HepG2 (cell line): ENCODE results near the gene CTAG1A. TPM values are rescaled to one million over a fixed set of nuclear protein-coding genes. Genes with fewer than 3 reads are reported as not detected.

Experiments
- AKAP8 ChIP-seq: sonication (generic); formaldehyde crosslinking; IDR thresholded peaks from 2 replicates; pipeline ENCODE4 v1.5.1; 2020; ENCODE audit warnings: mild to moderate bottlenecking, missing genetic modification reagents
- ERF ChIP-seq: IDR thresholded peaks from 2 replicates; pipeline ENCODE4 v1.6.1; 2018; ENCODE audit warnings: missing biosample characterization, missing genetic modification reagents
- ETV6 ChIP-seq: sonication (generic); formaldehyde crosslinking; conservative IDR thresholded peaks from 2 replicates; pipeline ENCODE4 v1.4.0; 2020; ENCODE audit warnings: missing genetic modification reagents
- FOXK2 ChIP-seq: fragments of 450-650 bp; IDR thresholded peaks from 2 replicates; pipeline ENCODE4 v1.6.1; 2016
- KLF16 ChIP-seq, 2 experiments: sonication (generic) in 1 of 2; formaldehyde crosslinking in 1 of 2; IDR thresholded peaks; 2 replicates each; pipeline versions ENCODE4 v1.6.1 to v1.8.0; 2016 to 2023; ENCODE audit warnings: missing genetic modification reagents in 2 of 2, missing compliant biosample characterization in 1 of 2
- KMT2B ChIP-seq: IDR thresholded peaks from 2 replicates; pipeline ENCODE4 v1.6.1; 2016; ENCODE audit warnings: missing genetic modification reagents, missing compliant biosample characterization
- MEIS2 ChIP-seq: sonication (generic); formaldehyde crosslinking; IDR thresholded peaks from 2 replicates; pipeline ENCODE4 v1.9.0; 2021; ENCODE audit warnings: mild to moderate bottlenecking, missing genetic modification reagents
- NFE2L1 ChIP-seq: sonication (generic); formaldehyde crosslinking; IDR thresholded peaks from 2 replicates; pipeline ENCODE4 v1.4.0; 2020; ENCODE audit warnings: missing genetic modification reagents, mild to moderate bottlenecking, borderline replicate concordance
- NR2F2 ChIP-seq: IDR thresholded peaks from 2 replicates; pipeline ENCODE4 v1.6.1; 2012; ENCODE audit warnings: low read depth, inconsistent platforms, borderline replicate concordance
- PHF8 ChIP-seq: sonication (generic); formaldehyde crosslinking; IDR thresholded peaks from 2 replicates; pipeline ENCODE4 v1.5.0; 2020; ENCODE audit warnings: missing genetic modification reagents
- PRPF4 ChIP-seq: fragments of 200-400 bp; formaldehyde crosslinking; IDR thresholded peaks from 2 replicates; pipeline ENCODE4 v1.6.1; 2016; ENCODE audit warnings: low read length, low read depth; ENCODE audit not compliant: poor library complexity, severe bottlenecking
- REPIN1 ChIP-seq: sonication (generic); formaldehyde crosslinking; IDR thresholded peaks from 2 replicates; pipeline ENCODE4 v1.8.0; 2022; ENCODE audit warnings: missing genetic modification reagents, low read depth, mild to moderate bottlenecking, borderline replicate concordance
- SRSF1 ChIP-seq: fragments of 200-400 bp; formaldehyde crosslinking; optimal IDR thresholded peaks from 2 replicates; pipeline ENCODE3; 2017; ENCODE audit warnings: mild to moderate bottlenecking, low read depth, low read length, moderate library complexity
- THRA ChIP-seq: sonication (generic); formaldehyde crosslinking; IDR thresholded peaks from 2 replicates; pipeline ENCODE4 v1.4.0; 2020; ENCODE audit warnings: missing genetic modification reagents, borderline replicate concordance
- ZNF329 ChIP-seq: sonication (generic); formaldehyde crosslinking; IDR thresholded peaks from 2 replicates; pipeline ENCODE4 v1.9.0; 2021; ENCODE audit warnings: low read depth, mild to moderate bottlenecking, missing genetic modification reagents
- ZNF646 ChIP-seq: sonication (generic); formaldehyde crosslinking; IDR thresholded peaks from 2 replicates; pipeline ENCODE4 v1.9.0; 2021; ENCODE audit warnings: mild to moderate bottlenecking, missing genetic modification reagents
- ZNF737 ChIP-seq: sonication (generic); formaldehyde crosslinking; IDR thresholded peaks from 2 replicates; pipeline ENCODE4 v1.5.0; 2020; ENCODE audit warnings: missing genetic modification reagents, mild to moderate bottlenecking, borderline replicate concordance
- ZNF773 ChIP-seq: sonication (generic); formaldehyde crosslinking; IDR thresholded peaks from 2 replicates; pipeline ENCODE4 v1.4.0; 2020; ENCODE audit warnings: missing genetic modification reagents, borderline replicate concordance
- ZSCAN9 ChIP-seq: IDR thresholded peaks from 2 replicates; pipeline ENCODE4 v1.6.1; 2016; ENCODE audit warnings: borderline replicate concordance
- polyA plus RNA-seq, 8 experiments: library from polyadenylated mRNA; depleted of rRNA in 3 of 8; stranded (reverse) in 7 of 8; unstranded in 1 of 8; fragments of >200 nt; fragmentation: Illumina TruSeq in 4 of 8; extraction: Trizol in 4 of 8; gene quantifications; 2 replicates each; pipeline versions ENCODE4 v1.2.1 to v1.2.3, GENCODE V29; 2011 to 2016; ENCODE audit warnings: low read depth in 4 of 8, missing spikeins in 1 of 8, mixed read lengths in 1 of 8; ENCODE audit not compliant: insufficient read depth in 1 of 8
- total RNA-seq, 5 experiments: library from RNA; depleted of rRNA; stranded (reverse); fragments of >200 nt; fragmentation: Illumina TruSeq; extraction: Trizol; gene quantifications; 2 replicates each; pipeline ENCODE4 v1.2.3, GENCODE V29; 2016; ENCODE audit warnings: low read depth in 1 of 5
- TF ChIP-seq, protein P1 (sequence below): sonication (generic); formaldehyde crosslinking; IDR thresholded peaks from 2 replicates; pipeline ENCODE4 v1.4.0; 2020; ENCODE audit warnings: missing genetic modification reagents

The CTAG1A gene
- total and polyA plus RNA-seq, 2 of the 13 experiments (the other 11 are each of a cell fraction or from before 2014, with no cell fraction given): not detected

- TF ChIP-seq ZNF646 (CRISPR knock-in tag) (no peak), ZNF773 (no peak), ZNF737 (CRISPR knock-in tag) (no peak), KLF16 (CRISPR knock-in tag; IDR thresholded peaks at IDR 0.05) (no peak), ERF (CRISPR knock-in tag) (no peak; the same call in 1 of the 2 replicates), REPIN1 (CRISPR knock-in tag) (no peak; the same call in 1 of the 2 replicates), PHF8 (no peak), NR2F2 (no peak), THRA (peak; percentile 62; the same call in 1 of the 2 replicates), NFE2L1 (no peak), SRSF1 (no peak), ZNF329 (CRISPR knock-in tag) (no peak), FOXK2 (no peak), KMT2B (CRISPR knock-in tag) (no peak), PRPF4 (no peak), ZSCAN9 (CRISPR knock-in tag) (peak; percentile 50; the same call in 1 of the 2 replicates), ETV6 (CRISPR knock-in tag) (no peak), AKAP8 (CRISPR knock-in tag) (no peak), MEIS2 (no peak)
- TF ChIP-seq, protein P1, sequence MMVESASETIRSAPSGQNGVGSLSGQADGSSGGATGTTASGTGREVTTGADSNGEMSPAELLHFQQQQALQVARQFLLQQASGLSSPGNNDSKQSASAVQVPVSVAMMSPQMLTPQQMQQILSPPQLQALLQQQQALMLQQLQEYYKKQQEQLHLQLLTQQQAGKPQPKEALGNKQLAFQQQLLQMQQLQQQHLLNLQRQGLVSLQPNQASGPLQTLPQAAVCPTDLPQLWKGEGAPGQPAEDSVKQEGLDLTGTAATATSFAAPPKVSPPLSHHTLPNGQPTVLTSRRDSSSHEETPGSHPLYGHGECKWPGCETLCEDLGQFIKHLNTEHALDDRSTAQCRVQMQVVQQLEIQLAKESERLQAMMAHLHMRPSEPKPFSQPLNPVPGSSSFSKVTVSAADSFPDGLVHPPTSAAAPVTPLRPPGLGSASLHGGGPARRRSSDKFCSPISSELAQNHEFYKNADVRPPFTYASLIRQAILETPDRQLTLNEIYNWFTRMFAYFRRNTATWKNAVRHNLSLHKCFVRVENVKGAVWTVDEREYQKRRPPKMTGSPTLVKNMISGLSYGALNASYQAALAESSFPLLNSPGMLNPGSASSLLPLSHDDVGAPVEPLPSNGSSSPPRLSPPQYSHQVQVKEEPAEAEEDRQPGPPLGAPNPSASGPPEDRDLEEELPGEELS (CRISPR knock-in tag): peak; percentile 47
Observed at GRCh38 chrX:154540897-154541535, 43.9 kb upstream of the CTAG1A start (continued).
